B cell (primary cell): ENCODE data around the gene VN1R5. TPM values are rescaled to one million over a fixed set of nuclear protein-coding genes. Genes with fewer than 3 reads are reported as not detected.

Experiments
- ATAC-seq: fragments of 200-7000 bp; cut with Tn5 transposase; one replicate; pipeline ENCODE4 v1.10.0; 2021; ENCODE audit warnings: low read depth, mild to moderate bottlenecking, moderate number of reproducible peaks, moderate library complexity
- CTCF ChIA-PET: fragments of 350-600 bp; sonication (Branson Sonifier 250); formaldehyde crosslinking; loops from one replicate; lab custom pipeline; 2021; ENCODE audit warnings: antibody characterized with exemption, inconsistent platforms; lab: Charles Lee
- POLR2A ChIA-PET: fragments of 350-600 bp; sonication (Branson Sonifier 250); formaldehyde crosslinking; loops from one replicate; lab custom pipeline; 2021; ENCODE audit warnings: antibody characterized with exemption; lab: Charles Lee
- DNase-seq: peaks from one replicate; pipeline ENCODE4 v3.0.0; 2013
- H2AFZ ChIP-seq: 2 replicates; pipeline ENCODE4 v1.6.1; 2012; ENCODE audit warnings: mild to moderate bottlenecking, low read depth, low read length; ENCODE audit not compliant: insufficient read depth, poor library complexity, severe bottlenecking
- H3K27ac ChIP-seq, 2 donors: 1 replicate in 1 of 2; 2 replicates in 1 of 2; pipeline ENCODE4 v1.5.1; 2012 to 2013; ENCODE audit warnings: low read length in 2 of 2, mild to moderate bottlenecking in 2 of 2, moderate library complexity in 1 of 2
- H3K27me3 ChIP-seq, 4 experiments: fragments of 200-600 bp in 1 of 4; sonication (generic) in 1 of 4; replicated peaks in 1 of 4; 1 replicate in 2 of 4; 2 replicates in 2 of 4; pipeline versions ENCODE4 v1.6.1 to v1.7.0; 2013 to 2016; ENCODE audit warnings: low read length in 3 of 4, mild to moderate bottlenecking in 2 of 4, mixed read lengths in 1 of 4, moderate library complexity in 1 of 4; ENCODE audit not compliant: insufficient read depth in 4 of 4, control insufficient read depth in 3 of 4; ENCODE audit errors: control extremely low read depth in 1 of 4
- H3K36me3 ChIP-seq, 2 experiments: replicated peaks in 1 of 2; 1 replicate in 1 of 2; 2 replicates in 1 of 2; pipeline versions ENCODE4 v1.6.1 to v1.7.1; 2013; ENCODE audit warnings: low read length in 1 of 2; ENCODE audit not compliant: insufficient read depth in 2 of 2, control insufficient read depth in 1 of 2; ENCODE audit errors: control extremely low read depth in 1 of 2, extremely low read depth in 1 of 2
- H3K4me1 ChIP-seq, 2 donors: fragments of 200-600 bp in 1 of 2; sonication (generic) in 1 of 2; 1 replicate in 1 of 2; 2 replicates in 1 of 2; pipeline versions ENCODE4 v1.5.1 to v1.6.1; 2013 to 2017; ENCODE audit warnings: low read length in 2 of 2; ENCODE audit not compliant: control insufficient read depth in 2 of 2, insufficient read depth in 2 of 2
- H3K4me2 ChIP-seq: replicated peaks from 2 replicates; pipeline ENCODE3; 2012; ENCODE audit warnings: mild to moderate bottlenecking, low read depth, low read length; ENCODE audit not compliant: poor library complexity, severe bottlenecking
- H3K4me3 ChIP-seq, 5 experiments: fragments of 200-600 bp in 1 of 5; sonication (generic) in 1 of 5; 1 replicate in 3 of 5; 2 replicates in 2 of 5; pipeline versions ENCODE4 v1.5.1 to v1.7.0; 2011 to 2016; ENCODE audit warnings: low read length in 4 of 5, mild to moderate bottlenecking in 4 of 5, low read depth in 2 of 5, control low read depth in 1 of 5, moderate library complexity in 1 of 5; ENCODE audit not compliant: insufficient read depth in 1 of 5; ENCODE audit errors: control extremely low read depth in 1 of 5, extremely low read depth in 1 of 5
- H3K79me2 ChIP-seq: fragments of 200-600 bp; sonication (generic); one replicate; pipeline ENCODE4 v1.6.0; 2016; ENCODE audit warnings: low read length; ENCODE audit not compliant: control insufficient read depth, insufficient read depth
- H3K9ac ChIP-seq: fragments of 200-600 bp; sonication (generic); 2 replicates; pipeline ENCODE4 v1.6.1; 2017; ENCODE audit warnings: mild to moderate bottlenecking, low read length, moderate library complexity
- H3K9me3 ChIP-seq, 3 donors: one replicate each; pipeline versions ENCODE4 v1.6.1 to v1.7.1; 2013; ENCODE audit warnings: low read length in 2 of 3; ENCODE audit not compliant: control insufficient read depth in 2 of 3, insufficient read depth in 1 of 3; ENCODE audit errors: control extremely low read depth in 1 of 3
- H4K20me1 ChIP-seq: 2 replicates; pipeline ENCODE4 v1.6.0; 2012; ENCODE audit warnings: mild to moderate bottlenecking, low read length; ENCODE audit not compliant: insufficient read depth, control insufficient read depth, poor library complexity, severe bottlenecking
- H3K27ac Mint-ChIP-seq: one replicate; pipeline ENCODE4 v1.8.0; 2021; ENCODE audit warnings: mixed read lengths
- H3K27me3 Mint-ChIP-seq: one replicate; pipeline ENCODE4 v1.8.0; 2021; ENCODE audit warnings: mixed read lengths
- H3K4me1 Mint-ChIP-seq: one replicate; pipeline ENCODE4 v1.8.0; 2021; ENCODE audit warnings: mixed read lengths
- H3K4me3 Mint-ChIP-seq: one replicate; pipeline ENCODE4 v1.8.0; 2021; ENCODE audit warnings: mixed read lengths
- H3K9me3 Mint-ChIP-seq: one replicate; pipeline ENCODE4 v1.8.0; 2022; ENCODE audit warnings: mixed read lengths; ENCODE audit not compliant: insufficient read depth
- EZH2 ChIP-seq: IDR thresholded peaks from 2 replicates; pipeline ENCODE4 v1.6.1; 2012; ENCODE audit warnings: borderline replicate concordance, low read depth, mild to moderate bottlenecking, moderate library complexity, low read length; ENCODE audit not compliant: insufficient read depth, poor library complexity, severe bottlenecking
- WGBS: methylation state at CpG from one replicate; pipeline ENCODE4 v1.1.5; 2013; ENCODE audit warnings: missing lambda C conversion rate; ENCODE audit not compliant: insufficient coverage; 5-methylcytosine and 5-hydroxymethylcytosine counted together
- intact Hi-C: fragments of 100-400 bp; cut with micrococcal nuclease; formaldehyde crosslinking; loops from one replicate; pipeline ENCODE4 v1.10.0; 2022
- polyA plus RNA-seq: library from polyadenylated mRNA; depleted of rRNA; stranded (reverse); fragments of >200 nt; gene quantifications from 2 replicates; pipeline ENCODE4 v1.2.3, GENCODE V29; 2012
- total RNA-seq, 2 donors: library from RNA; stranded (reverse); fragments of 120-200 nt in 1 of 2; gene quantifications; 1 replicate in 1 of 2; 2 replicates in 1 of 2; pipeline versions ENCODE4 v1.2.3 to v1.2.4, GENCODE V29; 2013 to 2022
- TF ChIP-seq, protein P1 (sequence below): fragments of 200-600 bp; IDR thresholded peaks from one replicate; pipeline ENCODE4 v1.8.0; 2022; ENCODE audit warnings: antibody characterized with exemption, mild to moderate bottlenecking

The VN1R5 gene
- total and polyA plus RNA-seq, 2 donors (not counting 1 experiment from before 2014, with no cell fraction given), result not detected

DNA sequence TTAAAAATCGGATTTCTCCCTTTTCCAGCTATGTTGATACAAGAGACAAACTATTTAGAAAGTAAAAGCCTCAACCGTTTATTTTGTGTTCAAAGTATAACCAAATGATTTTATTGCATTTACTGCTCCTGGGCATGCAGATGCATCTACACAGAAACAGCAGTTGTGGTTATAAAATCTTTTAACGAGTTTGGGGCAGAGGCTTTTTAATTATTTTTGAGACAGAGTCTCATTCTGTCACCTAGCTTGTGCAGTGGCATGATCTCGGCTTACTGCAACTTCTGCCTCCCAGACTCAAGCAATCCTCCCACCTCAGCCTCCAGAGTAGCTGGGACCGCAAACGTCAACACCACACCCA, 42.2 kb downstream of the VN1R5 start:
- H3K4me2 ChIP-seq, result no peak overlapping the region
- ChIA-PET POLR2A (no interaction called here), CTCF (no interaction called here)
- intact Hi-C loops, result no loop called here
- H4K20me1 ChIP-seq, result no peaks in the 10 kb centered on the region
- H2AFZ ChIP-seq, result no peak overlapping the region
- TF ChIP-seq EZH2, result no peak
- TF ChIP-seq, protein P1, sequence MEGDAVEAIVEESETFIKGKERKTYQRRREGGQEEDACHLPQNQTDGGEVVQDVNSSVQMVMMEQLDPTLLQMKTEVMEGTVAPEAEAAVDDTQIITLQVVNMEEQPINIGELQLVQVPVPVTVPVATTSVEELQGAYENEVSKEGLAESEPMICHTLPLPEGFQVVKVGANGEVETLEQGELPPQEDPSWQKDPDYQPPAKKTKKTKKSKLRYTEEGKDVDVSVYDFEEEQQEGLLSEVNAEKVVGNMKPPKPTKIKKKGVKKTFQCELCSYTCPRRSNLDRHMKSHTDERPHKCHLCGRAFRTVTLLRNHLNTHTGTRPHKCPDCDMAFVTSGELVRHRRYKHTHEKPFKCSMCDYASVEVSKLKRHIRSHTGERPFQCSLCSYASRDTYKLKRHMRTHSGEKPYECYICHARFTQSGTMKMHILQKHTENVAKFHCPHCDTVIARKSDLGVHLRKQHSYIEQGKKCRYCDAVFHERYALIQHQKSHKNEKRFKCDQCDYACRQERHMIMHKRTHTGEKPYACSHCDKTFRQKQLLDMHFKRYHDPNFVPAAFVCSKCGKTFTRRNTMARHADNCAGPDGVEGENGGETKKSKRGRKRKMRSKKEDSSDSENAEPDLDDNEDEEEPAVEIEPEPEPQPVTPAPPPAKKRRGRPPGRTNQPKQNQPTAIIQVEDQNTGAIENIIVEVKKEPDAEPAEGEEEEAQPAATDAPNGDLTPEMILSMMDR, result no peak
- DNase-seq (no peak), ATAC-seq (no peak)
- H3K4me1 Mint-ChIP-seq, result no peaks in the 10 kb centered on the region
- H3K27ac Mint-ChIP-seq, result no peak overlapping the region
- H3K36me3 ChIP-seq, result peaks cover 0 to 2% of the 10 kb centered on the region in 2 experiments
- H3K4me1 ChIP-seq, result no peaks in the 10 kb centered on the region
- H3K27me3 ChIP-seq, result no peaks in the 10 kb centered on the region
- H3K9ac ChIP-seq, result no peak overlapping the region
- no peak overlapping the region for H3K27ac ChIP-seq
- H3K27me3 Mint-ChIP-seq, result no peaks in the 10 kb centered on the region
- 91% methylated on average over 3 of the region's 6 CpGs for WGBS
- no peak overlapping the region for H3K4me3 ChIP-seq
- no peak overlapping the region for H3K4me3 Mint-ChIP-seq
- no peaks in the 10 kb centered on the region for H3K9me3 Mint-ChIP-seq
- H3K9me3 ChIP-seq, result no peaks in the 10 kb centered on the region
- no peaks in the 10 kb centered on the region for H3K79me2 ChIP-seq

DNA sequence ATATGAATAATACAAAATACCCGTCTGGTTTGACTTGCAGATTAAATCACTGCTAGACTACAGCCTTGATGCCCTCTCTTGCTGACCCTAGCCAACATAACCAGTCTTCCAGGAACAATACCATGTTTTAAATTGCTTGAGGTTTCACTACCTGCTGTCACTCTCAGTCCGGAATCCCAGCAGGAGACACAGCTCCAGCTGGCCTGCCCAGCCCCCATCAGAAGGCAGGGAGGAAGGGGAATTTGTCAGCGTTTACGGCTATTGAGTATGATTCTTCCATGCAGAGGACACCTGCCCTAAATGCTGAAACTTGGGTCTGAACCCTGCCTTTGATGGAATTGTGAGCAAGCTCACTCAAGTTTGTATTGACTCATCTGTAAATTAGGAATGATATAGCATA, 42.8 kb downstream of the VN1R5 start:
- Histone ChIP-seq H3K9ac (no peak overlapping the region), H3K4me2 (no peak overlapping the region), H4K20me1 (no peaks in the 10 kb centered on the region), H3K36me3 (peaks cover 0 to 2% of the 10 kb centered on the region in 2 experiments), H3K27me3 (no peaks in the 10 kb centered on the region), H2AFZ (no peak overlapping the region), H3K79me2 (no peaks in the 10 kb centered on the region), H3K4me3 (no peak overlapping the region), H3K4me1 (no peaks in the 10 kb centered on the region), H3K9me3 (no peaks in the 10 kb centered on the region), H3K27ac (no peak overlapping the region)
- no peak for DNase-seq
- H3K4me3 Mint-ChIP-seq, result no peak overlapping the region
- 100% methylated on average over 3 of the region's 4 CpGs for WGBS
- intact Hi-C loops, result no loop called here
- no peak overlapping the region for H3K27ac Mint-ChIP-seq
- no peaks in the 10 kb centered on the region for H3K27me3 Mint-ChIP-seq
- no peaks in the 10 kb centered on the region for H3K9me3 Mint-ChIP-seq
- POLR2A ChIA-PET, result no interaction called here
- no peak for TF ChIP-seq EZH2
- TF ChIP-seq, protein P1, result no peak
- no peak for ATAC-seq
- no peaks in the 10 kb centered on the region for H3K4me1 Mint-ChIP-seq
- CTCF ChIA-PET, result no interaction called here
